Activated naive CD8-positive, alpha-beta T cell treated with anti-CD3 and anti-CD28 coated beads, Interleukin-2, amount 50 U/mL, for 16 hours (primary cell): ENCODE data around the gene FGF7.
"Not testable (repeated sequence)": the region's sequence is repeated elsewhere in the genome, so short reads cannot be mapped to it uniquely, and the experiment has no call there.

Experiments
- DNase-seq: peaks from one replicate; pipeline ENCODE4 v3.0.0-alpha.2; 2020; ENCODE audit warnings: low read depth, low spot score

The FGF7 gene

GRCh38 chr15:49423021-49423420 lies at the start of gene FGF7:
Gene FGF7, plus strand, starts transcription at chr15:49423242. Its CDS starts 1,056 bp downstream, at chr15:49424298.
- DNase-seq, result no peak

- DNase-seq, result no peak
Measured at GRCh38 chr15:49379996-49380395, 43.0 kb upstream of the FGF7 start.

- no peak for DNase-seq
Measured at GRCh38 chr15:49380912-49381311, 42.1 kb upstream of the FGF7 start.

GRCh38 chr15:49382394-49382793 lies 40.6 kb upstream of the FGF7 start:
- DNase-seq, result no peak

GRCh38 chr15:49383266-49383665 lies 39.8 kb upstream of the FGF7 start:
- DNase-seq, result no peak

GRCh38 chr15:49387471-49387870 lies 35.6 kb upstream of the FGF7 start:
- no peak for DNase-seq

- not testable (repeated sequence) for DNase-seq
Measured at GRCh38 chr15:49402515-49403296, 20.3 kb upstream of the FGF7 start.

GRCh38 chr15:49406352-49407118 lies 16.5 kb upstream of the FGF7 start:
- no peak for DNase-seq

- DNase-seq, result no peak
Measured at GRCh38 chr15:49410641-49411040, 12.4 kb upstream of the FGF7 start.

- DNase-seq, result no peak
Measured at GRCh38 chr15:49412797-49413196, 10.2 kb upstream of the FGF7 start.

- DNase-seq, result no peak
Measured at GRCh38 chr15:49415149-49415548, 7.9 kb upstream of the FGF7 start.

GRCh38 chr15:49415638-49416037 lies 7.4 kb upstream of the FGF7 start:
- no peak for DNase-seq

GRCh38 chr15:49418811-49419210 lies 4.2 kb upstream of the FGF7 start:
- no peak for DNase-seq

- no peak for DNase-seq
Measured at GRCh38 chr15:49421991-49422390, 1.1 kb upstream of the FGF7 start.

- DNase-seq, result no peak
Measured at GRCh38 chr15:49423901-49424550, 984 bp downstream of the FGF7 start.

- DNase-seq, result no peak
Measured at GRCh38 chr15:49424954-49425353, 1.9 kb downstream of the FGF7 start.

GRCh38 chr15:49427372-49427771 lies 4.3 kb downstream of the FGF7 start:
- no peak for DNase-seq

GRCh38 chr15:49428409-49429095 lies 5.5 kb downstream of the FGF7 start:
- no peak for DNase-seq

- no peak for DNase-seq
Measured at GRCh38 chr15:49430046-49430445, 7.0 kb downstream of the FGF7 start.

GRCh38 chr15:49435174-49435573 lies 12.1 kb downstream of the FGF7 start:
- DNase-seq, result no peak

GRCh38 chr15:49436751-49437150 lies 13.7 kb downstream of the FGF7 start:
- DNase-seq, result no peak
